ENCODE results near the gene GPR37L1.
A peak's percentile ranks its signal among the peaks of the same experiment; 100 is the strongest.
"Not testable (repeated sequence)": the region's sequence is repeated elsewhere in the genome, so short reads cannot be mapped to it uniquely, and the experiment has no call there.

The GPR37L1 gene

GRCh38 chr1:202134645-202135172 is 12.0 kb downstream of the GPR37L1 start:
- no peak for TF ChIP-seq ZNF274 (IDR thresholded peaks at IDR 0.05; ENCODE audit: low read depth, low read length)
- no peak overlapping the region for H3K4me3 ChIP-seq (ENCODE audit: low read length)

GRCh38 chr1:202135221-202135721 is 12.6 kb downstream of the GPR37L1 start:
- no peak for TF ChIP-seq ZNF274 (IDR thresholded peaks at IDR 0.05; ENCODE audit: low read depth, low read length)
- no peak overlapping the region for H3K4me3 ChIP-seq (ENCODE audit: low read length)

GRCh38 chr1:202140833-202141232 is 18.1 kb downstream of the GPR37L1 start:
- H3K4me3 ChIP-seq (ENCODE audit: low read length): no peak overlapping the region
- TF ChIP-seq ZNF274 (IDR thresholded peaks at IDR 0.05; ENCODE audit: low read depth, low read length): no peak

- H3K4me3 ChIP-seq (ENCODE audit: low read length): not testable (repeated sequence)
These were observed 18.8 kb downstream of the GPR37L1 start for GRCh38 chr1:202141468-202141867.

GRCh38 chr1:202143011-202143767 is 20.5 kb downstream of the GPR37L1 start:
- TF ChIP-seq ZNF274 (IDR thresholded peaks at IDR 0.05; ENCODE audit: low read depth, low read length): no peak
- peak overlapping the region; percentile 89 for H3K4me3 ChIP-seq (ENCODE audit: low read length)

- no peak for TF ChIP-seq ZNF274 (IDR thresholded peaks at IDR 0.05; ENCODE audit: low read depth, low read length)
- H3K4me3 ChIP-seq (ENCODE audit: low read length): peak overlapping the region; percentile 89
These were observed 21.2 kb downstream of the GPR37L1 start for GRCh38 chr1:202143768-202144401.

GRCh38 chr1:202144402-202145067 is 21.8 kb downstream of the GPR37L1 start, which contains the start of gene ARL8A:
TSS of gene ARL8A (minus strand) at chr1:202144737. CDS start at chr1:202144572, 165 bp downstream.
- TF ChIP-seq ZNF274 (IDR thresholded peaks at IDR 0.05; ENCODE audit: low read depth, low read length): no peak
- peak within 1 kb of the TSS; percentile 89 for H3K4me3 ChIP-seq (ENCODE audit: low read length)

- TF ChIP-seq ZNF274 (IDR thresholded peaks at IDR 0.05; ENCODE audit: low read depth, low read length): no peak
- H3K4me3 ChIP-seq (ENCODE audit: low read length): peak overlapping the region; percentile 89
These were observed 22.5 kb downstream of the GPR37L1 start for GRCh38 chr1:202145068-202145743.

GRCh38 chr1:202145744-202146140 is 23.0 kb downstream of the GPR37L1 start:
- not testable (repeated sequence) for H3K4me3 ChIP-seq (ENCODE audit: low read length)

- no peak overlapping the region for H3K4me3 ChIP-seq (ENCODE audit: low read length)
- no peak for TF ChIP-seq ZNF274 (IDR thresholded peaks at IDR 0.05; ENCODE audit: low read depth, low read length)
These were observed 23.6 kb downstream of the GPR37L1 start for GRCh38 chr1:202146279-202146678.

GRCh38 chr1:202146993-202147392 is 24.3 kb downstream of the GPR37L1 start:
- H3K4me3 ChIP-seq (ENCODE audit: low read length): no peak overlapping the region
- TF ChIP-seq ZNF274 (IDR thresholded peaks at IDR 0.05; ENCODE audit: low read depth, low read length): no peak

- no peak for TF ChIP-seq ZNF274 (IDR thresholded peaks at IDR 0.05; ENCODE audit: low read depth, low read length)
- no peak overlapping the region for H3K4me3 ChIP-seq (ENCODE audit: low read length)
These were observed 25.7 kb downstream of the GPR37L1 start for GRCh38 chr1:202148391-202148790.

- no peak for TF ChIP-seq ZNF274 (IDR thresholded peaks at IDR 0.05; ENCODE audit: low read depth, low read length)
- no peak overlapping the region for H3K4me3 ChIP-seq (ENCODE audit: low read length)
These were observed 26.8 kb downstream of the GPR37L1 start for GRCh38 chr1:202149566-202149965.

- no peak for TF ChIP-seq ZNF274 (IDR thresholded peaks at IDR 0.05; ENCODE audit: low read depth, low read length)
- no peak overlapping the region for H3K4me3 ChIP-seq (ENCODE audit: low read length)
These were observed 27.5 kb downstream of the GPR37L1 start for GRCh38 chr1:202150187-202150586.
